GM19455 (cell line): Measurements from ENCODE around the gene PNKD.
"Not testable (repeated sequence)": the region's sequence is repeated elsewhere in the genome, so short reads cannot be mapped to it uniquely, and the experiment has no call there.

Experiments used
- ATAC-seq: cut with Tn5 transposase; IDR thresholded peaks from one replicate; pipeline ENCODE4 v1.9.1; 2021; ENCODE audit not compliant: unreplicated experiment

Gene PNKD

GRCh38 chr2:218291318-218292047, 21.2 kb downstream of the PNKD start:
- no peak for ATAC-seq

- peak; percentile 68 for ATAC-seq
These were observed 22.0 kb downstream of the PNKD start, which contains the start of gene TMBIM1 for GRCh38 chr2:218292048-218293014. TSS of gene TMBIM1 (minus strand) at chr2:218292503. CDS start at chr2:218282141, 10,362 bp downstream.

- no peak for ATAC-seq
These were observed 23.6 kb downstream of the PNKD start for GRCh38 chr2:218293715-218294429.

GRCh38 chr2:218294430-218295022, 24.2 kb downstream of the PNKD start:
- ATAC-seq: no peak

GRCh38 chr2:218295029-218295428, 24.7 kb downstream of the PNKD start:
- ATAC-seq: no peak

GRCh38 chr2:218296200-218296599, 25.9 kb downstream of the PNKD start:
- ATAC-seq: no peak

- ATAC-seq: no peak
These were observed 26.5 kb downstream of the PNKD start for GRCh38 chr2:218296847-218297246.

GRCh38 chr2:218298314-218298875, 28.1 kb downstream of the PNKD start:
- no peak for ATAC-seq

- ATAC-seq: no peak
These were observed 29.8 kb downstream of the PNKD start for GRCh38 chr2:218300141-218300540.

GRCh38 chr2:218301176-218301819, 31.0 kb downstream of the PNKD start:
- no peak for ATAC-seq

- no peak for ATAC-seq
These were observed 35.1 kb downstream of the PNKD start for GRCh38 chr2:218305383-218305782.

- ATAC-seq: no peak
These were observed 36.0 kb downstream of the PNKD start for GRCh38 chr2:218306184-218306920.

- no peak for ATAC-seq
These were observed 37.2 kb downstream of the PNKD start for GRCh38 chr2:218307415-218308090.

GRCh38 chr2:218310853-218311540, 40.7 kb downstream of the PNKD start:
- no peak for ATAC-seq

- not testable (repeated sequence) for ATAC-seq
These were observed 41.4 kb downstream of the PNKD start for GRCh38 chr2:218311541-218312266.

- no peak for ATAC-seq
These were observed 42.0 kb downstream of the PNKD start for GRCh38 chr2:218312267-218312756.

GRCh38 chr2:218313356-218313755, 43.0 kb downstream of the PNKD start:
- ATAC-seq: no peak
